GM21619 (cell line): ENCODE measurements around the gene LRIG3.

ENCODE experiments used
- ATAC-seq: cut with Tn5 transposase; IDR thresholded peaks from one replicate; pipeline ENCODE4 v1.9.1; 2021; ENCODE audit not compliant: unreplicated experiment

The LRIG3 gene

DNA sequence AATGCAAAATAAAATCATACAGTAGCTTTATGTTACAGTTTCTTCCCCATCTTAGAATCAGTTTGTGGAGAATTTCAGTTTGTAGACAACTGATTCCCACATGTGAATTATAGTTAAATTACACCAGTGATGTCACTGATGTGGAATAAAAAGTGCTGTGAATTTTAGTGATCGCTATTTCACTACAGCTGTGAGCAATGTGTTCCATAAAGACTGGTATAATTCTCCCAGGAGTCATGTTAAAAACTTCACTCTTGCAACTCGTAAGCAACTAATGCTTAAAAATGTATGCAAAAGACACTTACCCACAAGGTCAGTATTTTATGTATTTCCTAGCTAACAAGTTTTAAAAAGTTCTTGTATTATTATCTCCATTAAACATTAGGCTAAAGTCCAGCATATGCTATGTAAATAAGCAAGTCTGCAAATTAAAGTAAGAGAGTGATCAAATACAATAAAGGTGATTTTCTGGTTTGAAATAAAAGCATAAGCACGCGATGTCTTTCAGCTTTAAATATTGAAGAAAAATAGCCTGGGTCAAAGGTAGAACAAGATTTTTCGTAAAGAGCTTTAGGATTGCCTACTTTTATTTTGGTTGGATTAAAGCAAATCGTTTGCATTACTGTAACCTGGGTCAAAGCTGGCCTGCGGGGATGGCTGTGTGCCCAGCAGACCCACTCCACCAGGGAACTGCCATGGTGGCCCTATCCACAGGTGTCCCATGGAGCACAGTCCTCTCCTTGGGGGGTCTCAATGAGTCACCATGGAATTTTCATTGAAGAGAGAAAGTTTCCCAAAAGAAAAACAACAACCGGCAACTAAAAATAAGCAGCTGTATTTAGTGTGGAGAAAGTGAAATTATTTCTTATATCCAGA is 12.7 kb upstream of the LRIG3 start:
- ATAC-seq = no peak

DNA sequence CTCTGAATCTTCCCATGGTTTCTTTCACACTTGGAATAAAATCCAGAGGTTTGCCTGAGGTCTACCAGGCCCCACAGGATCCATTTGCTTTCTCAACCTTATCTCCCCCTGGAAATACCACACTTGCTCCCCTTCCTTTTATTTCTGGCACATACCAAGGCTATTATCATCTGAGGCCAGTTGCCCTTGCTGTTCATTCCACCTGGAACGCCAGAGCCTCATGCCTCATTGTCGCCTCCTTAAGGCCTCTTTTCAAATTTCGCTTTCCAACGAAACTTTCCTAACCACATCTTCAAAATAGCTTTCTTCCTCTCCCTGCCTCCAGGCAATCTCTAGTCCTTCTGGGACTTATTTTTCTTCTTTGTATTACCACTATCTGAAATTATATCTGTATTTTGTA is 11.2 kb upstream of the LRIG3 start:
- no peak for ATAC-seq

DNA sequence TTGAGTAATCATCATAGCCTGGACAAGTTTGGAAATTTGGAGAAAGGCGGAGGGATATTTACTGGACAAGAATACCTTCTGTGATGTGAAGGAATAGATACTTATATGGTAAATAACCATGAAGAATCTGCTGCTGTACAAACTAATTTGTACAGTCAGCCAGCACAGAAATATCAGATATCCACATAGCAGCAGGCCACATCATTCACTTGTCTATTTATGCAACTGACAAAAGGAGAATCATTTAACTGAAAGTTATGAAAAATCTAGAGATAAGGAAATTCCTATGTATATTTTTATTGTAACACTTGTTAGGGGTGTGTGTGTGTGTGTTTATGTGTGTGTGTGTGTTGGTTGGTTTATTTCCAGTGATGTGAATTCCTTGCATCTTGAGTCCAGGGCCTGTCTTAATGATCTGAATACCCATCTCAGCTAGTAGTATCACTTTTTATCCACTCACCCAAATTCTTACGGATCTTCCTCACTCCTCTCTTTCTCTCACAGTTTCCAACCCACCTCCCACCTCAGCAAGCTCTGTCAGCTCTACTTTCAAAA is 10.5 kb upstream of the LRIG3 start:
- ATAC-seq = no peak

DNA sequence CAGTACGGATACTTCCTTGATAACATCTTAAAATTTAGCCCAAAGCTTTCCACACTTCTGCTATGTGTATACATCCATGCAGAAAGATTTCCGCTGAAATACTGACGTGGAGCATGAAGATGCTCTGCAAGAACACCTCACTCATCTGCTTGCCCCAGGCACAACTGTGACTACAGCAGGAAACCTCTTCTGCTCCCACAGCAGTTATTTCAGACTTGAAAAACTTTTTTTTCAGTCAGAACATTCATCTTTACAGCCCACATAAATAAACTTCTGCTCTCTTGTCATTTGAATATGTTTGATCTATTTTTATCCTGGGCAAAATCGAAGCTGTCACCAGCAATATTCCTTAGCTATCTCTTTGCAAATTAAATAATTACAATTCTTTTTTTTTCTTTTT is 6.8 kb upstream of the LRIG3 start:
- ATAC-seq = no peak

DNA sequence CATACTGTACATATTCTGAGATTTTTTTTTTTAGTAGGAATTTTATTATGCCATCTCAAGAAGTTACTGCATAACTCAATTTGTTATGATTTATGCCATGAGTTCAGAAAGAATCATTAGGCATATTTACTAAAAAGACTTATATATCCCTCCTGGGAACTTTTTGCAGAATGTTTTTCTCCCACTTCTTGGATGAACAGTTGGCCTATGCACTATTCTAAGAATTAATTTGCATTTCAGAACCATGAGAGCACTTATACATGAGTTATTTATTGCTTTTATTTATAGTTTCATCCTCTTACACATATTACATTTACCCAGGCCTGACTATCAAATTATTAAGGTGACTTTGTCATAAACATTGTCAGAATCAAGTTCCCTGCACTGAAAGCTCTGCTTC is 6.3 kb upstream of the LRIG3 start:
- no peak for ATAC-seq

DNA sequence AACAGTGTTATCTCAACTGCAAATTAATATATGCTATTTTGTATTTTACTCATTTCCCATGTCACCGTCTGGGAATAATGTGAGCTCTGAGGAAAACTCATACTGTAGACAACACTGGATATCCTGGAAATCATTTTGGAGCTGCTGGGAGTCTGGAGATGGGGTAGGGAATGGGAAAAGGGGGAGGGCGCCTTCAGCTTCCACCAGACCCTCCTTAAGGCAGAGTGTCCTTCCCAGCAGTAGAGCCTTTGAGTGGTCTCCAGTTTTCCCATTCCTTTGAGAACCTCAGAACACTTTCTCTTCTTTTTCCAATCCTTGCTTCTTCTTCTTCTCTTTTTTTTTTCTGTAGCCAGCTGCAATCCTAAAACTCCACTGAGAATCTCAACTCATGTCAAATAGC is 5.4 kb upstream of the LRIG3 start:
- no peak for ATAC-seq

DNA sequence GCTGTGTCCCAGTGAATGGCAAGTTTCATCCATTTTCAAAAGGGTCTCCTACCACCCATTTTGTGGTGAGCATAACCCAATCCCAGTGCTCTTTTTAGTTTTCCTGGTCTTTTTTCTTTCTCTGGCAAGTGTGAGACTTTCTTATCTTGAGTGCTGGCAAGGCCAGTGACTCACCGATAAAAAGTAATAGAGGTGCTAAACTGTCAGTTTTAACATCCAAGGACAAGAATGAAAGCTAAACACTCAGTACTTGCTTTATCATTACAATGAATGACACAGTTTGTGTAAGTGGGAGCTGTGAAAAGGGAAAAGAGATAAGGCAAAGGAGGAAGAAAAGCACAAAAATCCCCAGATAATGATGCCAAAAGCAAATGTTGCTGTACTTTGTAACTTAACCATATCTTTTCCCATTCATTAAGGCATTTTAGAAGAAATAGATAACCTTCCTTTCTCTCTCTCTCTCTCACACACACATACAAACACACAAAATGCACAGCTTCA is 4.9 kb upstream of the LRIG3 start:
- no peak for ATAC-seq

DNA sequence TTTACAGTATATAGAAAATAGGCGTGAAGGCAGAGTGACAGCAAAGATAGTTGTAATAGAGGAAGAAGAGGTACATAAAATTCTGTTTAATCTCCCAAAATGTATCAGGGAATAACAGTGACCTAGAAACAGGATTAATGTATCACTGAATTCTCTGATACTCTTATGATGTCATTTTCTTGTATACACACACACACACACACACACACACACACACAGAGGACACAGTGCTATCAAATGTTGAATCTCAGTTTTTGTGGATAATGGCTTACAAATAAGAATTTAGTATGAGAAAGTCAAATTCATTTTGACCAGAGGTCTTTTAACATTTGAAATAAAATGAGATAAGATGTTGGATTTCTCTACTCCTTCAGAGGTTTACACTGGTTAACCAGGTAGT is 4.3 kb upstream of the LRIG3 start:
- ATAC-seq = no peak

DNA sequence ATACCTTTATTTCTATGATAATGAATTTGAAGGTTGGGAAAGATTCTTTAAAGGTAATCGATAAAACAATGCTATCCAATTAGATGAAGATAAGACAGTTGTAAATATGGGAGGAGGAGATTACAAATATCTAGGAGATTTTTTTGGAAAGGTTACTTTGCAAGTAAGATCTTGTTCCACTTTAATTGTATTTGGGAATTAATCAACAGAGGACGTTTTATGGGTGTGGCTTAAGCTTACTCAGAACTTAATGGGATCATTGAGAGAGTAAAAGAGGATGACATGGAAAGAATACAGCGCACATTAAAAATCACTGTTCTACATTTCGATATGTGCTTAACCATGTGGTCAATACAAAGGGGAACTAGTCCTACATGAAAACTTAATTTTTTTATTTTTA is 3.5 kb upstream of the LRIG3 start:
- no peak for ATAC-seq

DNA sequence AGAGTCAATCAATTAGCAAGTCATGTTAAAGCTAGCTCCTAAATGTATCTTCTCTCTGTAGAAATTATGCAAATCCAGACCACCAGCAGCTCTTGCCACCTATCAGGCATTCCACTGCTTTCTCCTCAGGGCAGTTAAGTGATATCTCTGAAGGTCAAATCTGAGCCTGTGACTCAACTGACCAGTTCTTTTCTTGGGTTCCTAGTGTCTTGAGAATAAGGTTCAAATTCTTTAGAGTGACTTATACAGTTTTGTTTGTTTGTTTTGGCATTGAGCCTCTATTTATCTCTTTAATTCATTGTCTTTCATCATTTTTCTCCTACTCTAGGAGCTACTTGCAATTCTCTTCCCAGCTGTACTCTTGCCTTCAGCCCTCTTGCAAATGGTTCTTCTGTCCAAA is 2.5 kb upstream of the LRIG3 start:
- ATAC-seq = no peak

DNA sequence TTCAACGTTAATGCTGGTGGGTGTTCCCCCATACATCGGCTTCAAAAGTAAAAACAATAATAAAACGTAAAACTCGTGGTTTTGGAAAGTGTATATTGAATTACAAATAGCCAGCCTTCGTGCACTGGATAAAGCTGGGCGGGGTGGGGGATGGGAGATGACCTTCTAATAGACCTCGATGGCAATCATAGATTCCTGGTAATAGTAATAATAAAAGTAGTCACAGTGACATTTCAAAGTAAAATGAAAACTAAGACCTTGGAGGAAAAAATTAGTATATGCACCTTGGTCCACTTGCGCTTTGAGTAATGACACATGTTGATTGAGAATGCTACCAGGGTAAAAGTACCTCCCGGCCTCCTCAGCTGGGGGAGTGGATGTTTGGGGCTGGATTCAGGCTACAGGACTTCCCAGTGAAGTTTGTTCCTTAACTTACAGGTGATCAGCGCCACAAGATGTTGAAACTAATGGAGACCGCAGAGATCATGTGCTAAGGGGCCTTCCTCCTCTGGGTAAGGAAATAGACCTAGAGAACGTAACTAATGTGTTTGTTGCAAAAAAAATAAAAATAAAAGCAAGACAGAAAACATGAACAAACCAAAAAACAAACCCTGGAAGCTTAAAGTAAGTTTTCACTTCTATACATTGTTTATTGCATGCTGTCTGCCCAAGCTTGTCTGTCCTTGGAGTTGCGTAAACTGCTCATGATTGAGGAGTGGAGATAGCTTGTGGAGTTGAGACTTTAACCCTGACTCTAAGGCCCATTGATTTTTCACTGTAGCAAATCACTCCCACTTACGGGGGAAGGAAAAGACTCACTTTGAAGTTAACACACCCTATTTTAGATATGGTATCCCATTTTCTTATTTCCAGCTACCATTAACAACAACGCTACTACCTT is 907 bp upstream of the LRIG3 start:
- ATAC-seq = no peak

DNA sequence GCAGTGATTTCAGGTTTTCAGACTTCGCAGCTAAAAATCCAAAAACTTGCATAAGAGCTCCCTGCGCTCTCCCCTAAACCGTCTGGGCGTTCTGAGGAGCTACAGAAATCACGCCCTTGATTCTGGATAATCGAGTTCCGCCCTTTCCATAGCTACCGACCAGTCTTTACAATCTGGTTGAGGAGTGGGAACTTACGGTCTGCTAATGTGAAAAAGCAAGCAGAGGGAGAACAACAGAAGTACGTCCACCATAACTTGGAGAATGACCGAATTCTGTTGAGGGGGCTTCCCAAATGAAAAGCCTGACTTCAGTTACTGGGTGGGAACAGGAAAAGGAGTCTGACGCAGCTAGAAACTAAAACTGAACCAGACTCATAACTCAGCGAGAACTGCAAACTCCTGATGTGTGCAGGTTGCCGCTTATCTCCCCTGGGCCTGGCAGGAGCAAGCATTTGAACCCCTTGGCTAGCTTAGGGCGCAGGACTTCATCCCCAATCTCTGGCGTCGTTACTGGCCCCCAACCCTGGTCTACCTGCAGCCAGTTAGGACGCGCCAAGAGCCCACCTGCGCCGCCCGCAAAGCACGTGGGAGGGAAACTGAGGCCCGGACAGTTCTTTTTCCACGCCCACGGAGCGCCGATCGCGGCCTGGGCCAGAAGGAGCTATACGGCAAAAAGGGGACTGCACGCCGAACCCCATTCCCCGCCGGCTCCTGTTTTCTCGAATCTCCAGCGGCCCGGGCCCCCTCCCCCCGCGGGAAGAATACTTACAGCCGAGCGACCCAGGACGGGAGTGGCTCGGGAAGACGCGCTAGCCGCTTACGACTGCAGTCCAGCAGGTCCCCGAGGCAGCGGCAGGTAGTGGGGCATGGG is 838 bp downstream of the LRIG3 start:
- no peak for ATAC-seq

DNA sequence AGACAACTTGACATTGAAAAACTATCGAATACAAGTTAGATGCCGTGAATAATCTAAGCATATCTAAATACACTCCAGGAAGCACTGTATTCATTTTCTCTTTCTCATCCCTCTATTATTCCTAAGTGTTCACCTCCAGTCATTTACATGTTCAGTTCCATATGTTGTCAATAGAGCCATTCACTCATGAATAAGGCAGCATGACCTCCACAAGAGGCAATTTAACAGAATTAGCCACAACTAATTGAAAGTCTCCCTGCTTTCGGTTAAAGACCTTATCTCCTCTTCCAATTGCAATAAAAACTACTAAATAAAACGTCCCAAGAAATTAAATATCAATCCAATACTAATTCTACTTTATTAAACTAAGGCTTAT is 1.8 kb downstream of the LRIG3 start:
- no peak for ATAC-seq

DNA sequence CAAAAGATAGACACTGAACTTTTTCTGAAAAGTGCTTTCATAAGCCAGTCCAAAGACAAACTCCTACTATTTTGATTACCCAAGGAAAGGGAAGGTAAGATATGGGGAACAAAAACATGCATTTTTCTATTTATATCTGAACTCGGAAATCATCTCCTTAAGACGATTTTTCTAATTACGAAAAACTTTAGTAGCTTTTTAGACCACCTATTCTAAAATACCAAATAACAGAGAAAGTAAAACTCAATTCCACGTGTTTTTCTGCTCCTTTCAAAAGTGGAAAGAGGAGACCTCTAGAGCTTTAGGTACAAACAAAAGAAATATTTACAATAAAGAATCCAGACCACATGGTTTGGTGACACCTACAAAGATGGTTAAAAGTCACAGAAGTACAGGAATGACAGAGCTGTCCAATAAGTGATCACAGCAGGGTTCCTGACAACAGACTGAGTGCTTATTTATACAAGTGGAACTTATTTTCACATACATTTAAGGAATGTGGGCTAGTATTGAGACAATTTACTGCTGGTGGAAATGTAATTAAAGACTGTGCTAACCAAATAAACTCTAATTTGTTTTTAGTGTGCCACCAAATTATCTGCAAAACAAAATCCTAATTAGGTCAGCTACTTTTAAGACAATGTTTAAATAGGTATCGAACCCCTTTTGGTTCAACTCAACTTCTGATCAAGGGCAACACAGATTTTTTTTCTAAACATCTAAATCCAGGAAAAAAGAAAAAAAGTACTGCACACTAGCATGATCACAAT is 2.4 kb downstream of the LRIG3 start:
- ATAC-seq = no peak

DNA sequence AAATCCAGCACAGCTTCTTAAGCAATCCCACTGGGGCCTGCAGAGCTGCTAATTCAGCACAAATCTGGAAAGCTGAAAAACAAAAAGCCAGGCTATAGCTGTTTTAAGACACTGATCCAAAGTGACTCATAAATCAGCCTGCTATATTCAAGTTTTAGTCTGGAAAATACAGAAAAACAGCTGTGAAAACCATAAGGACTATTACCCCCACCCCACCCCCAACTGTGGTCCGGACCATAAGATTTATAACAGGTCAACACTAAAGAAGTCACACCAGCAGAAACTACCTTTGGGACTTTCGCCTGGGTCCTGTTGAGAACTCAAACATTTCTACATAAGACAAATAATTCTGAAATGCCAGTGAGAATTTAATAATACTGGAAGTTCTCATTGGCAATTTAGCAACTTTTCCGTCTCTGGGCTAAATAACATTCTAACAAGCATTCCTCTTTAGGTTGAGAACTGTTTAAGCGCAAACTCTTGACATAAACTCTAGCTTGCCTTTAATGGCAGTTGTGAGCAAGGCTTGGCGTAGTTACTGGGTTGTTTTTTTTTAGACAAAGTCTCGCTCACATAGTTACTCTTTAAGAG is 3.3 kb downstream of the LRIG3 start:
- ATAC-seq = no peak

DNA sequence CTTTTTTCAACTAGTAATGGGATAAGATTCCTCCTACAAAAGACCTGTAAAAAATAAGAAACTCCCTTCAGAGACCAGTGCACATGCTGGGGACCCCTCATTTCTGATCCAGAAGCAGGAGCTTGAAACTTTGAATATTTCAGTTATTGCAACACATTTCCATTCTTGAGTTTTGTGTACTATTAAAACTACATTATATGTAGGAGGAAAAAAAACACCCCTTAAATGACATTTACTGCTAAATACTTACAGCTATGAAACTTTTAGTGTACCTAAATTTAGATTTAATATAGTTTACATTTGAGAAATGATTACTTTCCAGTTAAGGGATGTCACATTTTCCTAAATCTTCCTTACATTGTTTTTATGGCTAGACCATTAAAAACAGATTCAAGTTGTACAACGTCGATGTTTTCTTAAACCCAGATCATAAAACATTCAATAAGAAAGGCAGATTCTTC is 4.1 kb downstream of the LRIG3 start:
- no peak for ATAC-seq

DNA sequence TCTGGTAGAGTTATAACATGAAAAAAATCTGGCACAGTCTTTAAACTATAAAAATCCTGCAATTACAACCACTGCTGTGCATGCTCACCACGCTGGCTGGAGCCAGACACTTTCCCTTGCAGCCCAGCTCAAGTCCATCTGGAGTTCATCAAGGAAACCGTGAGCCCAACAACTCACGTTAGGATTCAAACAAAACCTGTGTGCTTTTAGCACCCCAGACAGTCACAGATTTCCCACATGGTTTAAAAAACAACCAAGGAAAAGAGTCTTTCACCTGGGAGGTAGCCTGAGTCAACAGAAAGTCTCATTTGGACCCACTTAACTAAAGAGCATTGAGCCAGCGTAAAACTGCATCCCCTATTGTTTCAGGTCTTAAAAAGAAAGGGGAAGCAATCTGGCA is 4.7 kb downstream of the LRIG3 start:
- ATAC-seq = no peak

DNA sequence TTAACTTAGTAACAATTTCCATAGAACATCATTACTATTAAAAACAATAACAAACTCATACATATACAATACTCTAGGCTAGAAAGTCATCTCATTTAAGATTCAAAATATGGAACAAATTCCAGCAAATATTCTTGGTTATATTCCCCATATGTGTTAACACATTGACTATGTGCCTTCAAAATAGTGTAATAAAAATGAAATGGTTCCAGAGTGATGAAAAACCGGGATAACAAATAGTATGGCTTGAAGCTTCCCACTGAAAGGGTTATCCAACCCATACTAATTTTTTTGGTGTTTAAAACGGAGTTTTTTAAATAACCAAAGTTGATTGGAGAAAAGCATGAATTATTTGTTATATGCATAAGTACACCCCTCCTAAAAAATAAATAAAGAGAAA is 5.3 kb downstream of the LRIG3 start:
- no peak for ATAC-seq

DNA sequence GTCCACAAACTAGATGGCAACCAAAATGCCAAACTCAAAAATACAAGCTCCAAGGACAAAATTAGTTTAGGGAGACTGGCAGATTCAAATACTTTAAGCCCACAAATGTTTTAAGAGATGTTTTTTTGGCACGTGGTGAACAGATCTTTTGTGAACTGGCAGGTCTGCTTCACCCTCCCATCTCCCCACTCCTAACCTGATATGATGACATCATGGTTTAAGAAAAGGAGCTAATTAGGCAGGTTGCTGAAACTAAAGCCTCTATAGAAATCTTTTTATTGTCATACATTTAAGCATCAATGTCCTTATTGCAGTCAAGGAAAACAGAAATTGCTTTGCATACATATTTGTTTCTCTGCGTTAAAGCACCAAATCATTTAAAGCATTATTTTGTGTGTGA is 5.8 kb downstream of the LRIG3 start:
- no peak for ATAC-seq

DNA sequence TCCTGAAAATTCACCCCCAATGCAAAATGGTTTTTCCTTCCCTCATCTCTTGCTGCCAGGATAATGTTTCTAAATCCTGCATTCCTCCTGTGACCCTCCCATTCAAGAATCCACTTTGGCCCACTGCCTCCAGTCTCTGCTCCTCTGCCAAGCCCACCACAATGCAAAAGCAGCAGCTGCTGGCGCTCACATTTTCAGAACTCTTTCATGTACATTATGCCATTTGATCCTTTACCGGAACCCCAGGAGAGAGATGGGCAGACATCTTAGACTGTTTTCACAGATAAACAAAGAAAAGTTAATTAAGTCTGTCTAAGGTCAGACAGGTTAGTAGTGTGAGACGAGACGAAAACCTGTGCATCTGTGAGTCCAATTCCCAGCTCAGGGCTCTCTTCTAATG is 12.9 kb downstream of the LRIG3 start:
- ATAC-seq = no peak
